IMR-90 (cell line): Measurements from ENCODE around the gene SSBP2.

Experiments
- BHLHE40 ChIP-seq: fragments of 150-350 bp; IDR thresholded peaks from 2 replicates; pipeline ENCODE4 v1.6.1; 2016; ENCODE audit warnings: mild to moderate bottlenecking, low read depth, low read length
- CTCF ChIP-seq: conservative IDR thresholded peaks from 2 replicates; pipeline ENCODE4 v1.5.1; 2012; ENCODE audit warnings: mild to moderate bottlenecking, low read depth, low read length, improper control_type of control experiment
- FOS ChIP-seq: fragments of 150-350 bp; IDR thresholded peaks from 2 replicates; pipeline ENCODE4 v1.6.1; 2016; ENCODE audit warnings: low read depth, low read length
- NFE2L2 ChIP-seq: fragments of 150-350 bp; IDR thresholded peaks from 2 replicates; pipeline ENCODE4 v1.6.1; 2016; ENCODE audit warnings: low read depth, mild to moderate bottlenecking, low read length
- POLR2A ChIP-seq: IDR thresholded peaks from 2 replicates; pipeline ENCODE4 v1.6.1; 2012; ENCODE audit warnings: mild to moderate bottlenecking, low read depth, low read length
- RAD21 ChIP-seq: IDR thresholded peaks from 2 replicates; pipeline ENCODE4 v1.6.1; 2012; ENCODE audit warnings: low read length, improper control_type of control experiment
- RCOR1 ChIP-seq: IDR thresholded peaks from 2 replicates; pipeline ENCODE4 v1.6.1; 2012; ENCODE audit warnings: mild to moderate bottlenecking, low read length, improper control_type of control experiment; ENCODE audit not compliant: insufficient replicate concordance
- RFX5 ChIP-seq: IDR thresholded peaks from 2 replicates; pipeline ENCODE4 v1.8.0; 2012; ENCODE audit warnings: low read depth, mild to moderate bottlenecking, low read length, moderate library complexity
- SMC3 ChIP-seq: fragments of 150-350 bp; IDR thresholded peaks from 2 replicates; pipeline ENCODE4 v1.6.1; 2016; ENCODE audit warnings: low read depth, mild to moderate bottlenecking, antibody characterized with exemption, low read length, moderate library complexity
- USF2 ChIP-seq: fragments of 150-350 bp; IDR thresholded peaks from 2 replicates; pipeline ENCODE4 v1.6.1; 2017; ENCODE audit warnings: mild to moderate bottlenecking, antibody characterized with exemption, low read length, low read depth
- TF ChIP-seq, protein P1 (sequence below): fragments of 150-350 bp; IDR thresholded peaks from 2 replicates; pipeline ENCODE4 v1.6.1; 2016; ENCODE audit warnings: low read depth, mild to moderate bottlenecking, low read length, moderate library complexity, borderline replicate concordance

- TF ChIP-seq CTCF (no peak), FOS (no peak), SMC3 (no peak), POLR2A (no peak), USF2 (no peak), BHLHE40 (no peak), RAD21 (no peak), RCOR1 (no peak), NFE2L2 (no peak), RFX5 (no peak)
- TF ChIP-seq, protein P1, sequence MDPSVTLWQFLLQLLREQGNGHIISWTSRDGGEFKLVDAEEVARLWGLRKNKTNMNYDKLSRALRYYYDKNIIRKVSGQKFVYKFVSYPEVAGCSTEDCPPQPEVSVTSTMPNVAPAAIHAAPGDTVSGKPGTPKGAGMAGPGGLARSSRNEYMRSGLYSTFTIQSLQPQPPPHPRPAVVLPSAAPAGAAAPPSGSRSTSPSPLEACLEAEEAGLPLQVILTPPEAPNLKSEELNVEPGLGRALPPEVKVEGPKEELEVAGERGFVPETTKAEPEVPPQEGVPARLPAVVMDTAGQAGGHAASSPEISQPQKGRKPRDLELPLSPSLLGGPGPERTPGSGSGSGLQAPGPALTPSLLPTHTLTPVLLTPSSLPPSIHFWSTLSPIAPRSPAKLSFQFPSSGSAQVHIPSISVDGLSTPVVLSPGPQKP = no peak
These were observed 15.7 kb upstream of the SSBP2 start for GRCh38 chr5:81766611-81767010.
